ENCODE data around the gene ADAM11. TPM values are rescaled to one million over a fixed set of nuclear protein-coding genes. Genes with fewer than 3 reads are reported as not detected.

ADAM11 gene
- total and polyA plus RNA-seq, 2 of the 13 experiments (the other 11 are each of a cell fraction or from before 2014, with no cell fraction given): 0.38 to 0.91 TPM

- TF ChIP-seq ZNF318 (CRISPR knock-in tag; IDR thresholded peaks at IDR 0.05) (no peak), TCF7 (IDR thresholded peaks at IDR 0.05; ENCODE audit: low read depth) (no peak), REL (CRISPR knock-in tag; conservative IDR thresholded peaks at IDR 0.05) (no peak), ZNF883 (CRISPR knock-in tag; IDR thresholded peaks at IDR 0.05; ENCODE audit: not compliant biosample characterization) (no peak), FOXP4 (CRISPR knock-in tag; IDR thresholded peaks at IDR 0.05) (0 out of 2 replicates have a peak, but pooled peaks have one; percentile 4), MEIS1 (CRISPR knock-in tag; IDR thresholded peaks at IDR 0.05; ENCODE audit: borderline replicate concordance) (no peak), BCL6 (CRISPR knock-in tag; IDR thresholded peaks at IDR 0.05) (no peak), ZBTB1 (CRISPR knock-in tag; IDR thresholded peaks at IDR 0.05; ENCODE audit: borderline replicate concordance) (no peak), HNRNPH1 (optimal IDR thresholded peaks at IDR 0.05; ENCODE audit: low read depth, low read length) (no peak), CC2D1A (CRISPR knock-in tag; IDR thresholded peaks at IDR 0.05) (no peak), TSC22D2 (CRISPR knock-in tag; IDR thresholded peaks at IDR 0.05; ENCODE audit: borderline replicate concordance) (no peak), KMT2A (CRISPR knock-in tag; IDR thresholded peaks at IDR 0.05) (peak; percentile 19; the same call in 1 of the 2 replicates), ZNF607 (CRISPR knock-in tag; IDR thresholded peaks at IDR 0.05; ENCODE audit: borderline replicate concordance) (no peak), GTF2F1 (IDR thresholded peaks at IDR 0.05; ENCODE audit: low read length) (no peak), ATF1 (CRISPR knock-in tag; IDR thresholded peaks at IDR 0.05) (no peak), NR3C1 (CRISPR knock-in tag; IDR thresholded peaks at IDR 0.05) (no peak), MTA1 (CRISPR knock-in tag; IDR thresholded peaks at IDR 0.05; ENCODE audit: borderline replicate concordance) (0 out of 2 replicates have a peak, but pooled peaks have one; percentile 38), ZFP36L2 (CRISPR knock-in tag; IDR thresholded peaks at IDR 0.05) (no peak), CAMTA2 (CRISPR knock-in tag; IDR thresholded peaks at IDR 0.05; ENCODE audit: borderline replicate concordance) (no peak), ZNF746 (CRISPR knock-in tag; IDR thresholded peaks at IDR 0.05) (no peak)
These were observed 15.7 kb downstream of the ADAM11 start (continued) for GRCh38 chr17:44774271-44775135.
